Measurements from ENCODE around the gene CCP110. TPM values are rescaled to one million over a fixed set of nuclear protein-coding genes. Genes with fewer than 3 reads are reported as not detected.

CCP110 gene
- total and polyA plus RNA-seq, 2 of the 13 experiments (the other 11 are each of a cell fraction or from before 2014, with no cell fraction given), result 10.0 to 11.1 TPM

DNA sequence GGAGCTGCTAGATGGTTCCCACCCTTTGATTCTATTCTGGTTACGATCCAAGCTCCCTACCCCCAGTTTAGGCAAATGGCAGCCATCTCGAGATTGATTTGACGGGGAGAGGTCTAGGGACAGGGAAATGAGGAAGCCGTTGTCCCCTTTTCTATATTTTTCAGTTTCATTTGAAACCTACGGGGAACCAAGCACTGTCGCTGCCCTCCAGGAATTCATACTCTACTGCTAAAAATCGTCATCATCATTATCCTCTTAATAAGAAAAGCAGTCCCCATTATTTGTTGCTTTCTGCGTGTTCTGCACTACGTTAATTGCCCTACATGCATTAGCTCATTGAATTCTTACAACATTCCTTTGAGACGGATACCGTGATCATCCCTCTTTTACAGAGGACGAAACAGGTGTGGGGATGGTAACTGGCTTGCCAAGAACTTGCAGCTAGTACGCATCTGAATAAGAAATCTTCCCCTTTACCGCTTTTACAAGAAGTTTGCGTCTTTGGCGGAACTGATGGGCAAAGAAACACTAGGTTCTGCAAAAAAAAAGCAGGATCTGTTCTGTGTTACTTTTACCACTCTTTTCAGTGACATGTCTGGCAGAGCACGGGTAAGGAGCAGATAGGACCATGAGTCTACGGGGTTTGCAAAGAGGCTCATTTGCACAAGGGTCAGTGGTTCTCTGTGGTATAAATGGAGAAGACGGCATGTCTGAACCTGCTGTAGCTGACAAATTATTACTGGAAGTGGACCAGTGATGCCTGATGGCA lies 1.1 kb downstream of the CCP110 start (continued):
- no peak for TF ChIP-seq JUNB (CRISPR knock-in tag; IDR thresholded peaks at IDR 0.05; ENCODE audit: borderline replicate concordance)
- peak; percentile 56; the same call in 1 of the 2 replicates for TF ChIP-seq ZSCAN25 (CRISPR knock-in tag; IDR thresholded peaks at IDR 0.05)
- TF ChIP-seq, protein P1, sequence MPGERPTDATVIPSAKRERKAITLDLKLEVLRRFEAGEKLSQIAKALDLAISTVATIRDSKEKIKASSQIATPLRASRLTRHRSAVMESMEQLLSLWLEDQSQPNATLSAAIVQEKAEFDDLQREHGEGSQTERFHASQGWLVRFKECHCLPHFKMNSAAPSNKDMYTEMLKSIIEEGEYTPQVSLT (CRISPR knock-in tag; IDR thresholded peaks at IDR 0.05; ENCODE audit: borderline replicate concordance, low read depth), result no peak
- TF ChIP-seq, protein P2, sequence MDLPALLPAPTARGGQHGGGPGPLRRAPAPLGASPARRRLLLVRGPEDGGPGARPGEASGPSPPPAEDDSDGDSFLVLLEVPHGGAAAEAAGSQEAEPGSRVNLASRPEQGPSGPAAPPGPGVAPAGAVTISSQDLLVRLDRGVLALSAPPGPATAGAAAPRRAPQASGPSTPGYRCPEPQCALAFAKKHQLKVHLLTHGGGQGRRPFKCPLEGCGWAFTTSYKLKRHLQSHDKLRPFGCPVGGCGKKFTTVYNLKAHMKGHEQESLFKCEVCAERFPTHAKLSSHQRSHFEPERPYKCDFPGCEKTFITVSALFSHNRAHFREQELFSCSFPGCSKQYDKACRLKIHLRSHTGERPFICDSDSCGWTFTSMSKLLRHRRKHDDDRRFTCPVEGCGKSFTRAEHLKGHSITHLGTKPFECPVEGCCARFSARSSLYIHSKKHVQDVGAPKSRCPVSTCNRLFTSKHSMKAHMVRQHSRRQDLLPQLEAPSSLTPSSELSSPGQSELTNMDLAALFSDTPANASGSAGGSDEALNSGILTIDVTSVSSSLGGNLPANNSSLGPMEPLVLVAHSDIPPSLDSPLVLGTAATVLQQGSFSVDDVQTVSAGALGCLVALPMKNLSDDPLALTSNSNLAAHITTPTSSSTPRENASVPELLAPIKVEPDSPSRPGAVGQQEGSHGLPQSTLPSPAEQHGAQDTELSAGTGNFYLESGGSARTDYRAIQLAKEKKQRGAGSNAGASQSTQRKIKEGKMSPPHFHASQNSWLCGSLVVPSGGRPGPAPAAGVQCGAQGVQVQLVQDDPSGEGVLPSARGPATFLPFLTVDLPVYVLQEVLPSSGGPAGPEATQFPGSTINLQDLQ (CRISPR knock-in tag; IDR thresholded peaks at IDR 0.05), result no peak
- TF ChIP-seq, protein P3, sequence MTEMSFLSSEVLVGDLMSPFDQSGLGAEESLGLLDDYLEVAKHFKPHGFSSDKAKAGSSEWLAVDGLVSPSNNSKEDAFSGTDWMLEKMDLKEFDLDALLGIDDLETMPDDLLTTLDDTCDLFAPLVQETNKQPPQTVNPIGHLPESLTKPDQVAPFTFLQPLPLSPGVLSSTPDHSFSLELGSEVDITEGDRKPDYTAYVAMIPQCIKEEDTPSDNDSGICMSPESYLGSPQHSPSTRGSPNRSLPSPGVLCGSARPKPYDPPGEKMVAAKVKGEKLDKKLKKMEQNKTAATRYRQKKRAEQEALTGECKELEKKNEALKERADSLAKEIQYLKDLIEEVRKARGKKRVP (CRISPR knock-in tag; IDR thresholded peaks at IDR 0.05), result 0 out of 4 replicates have a peak, but pooled peaks of 1 of the 2 experiments have one; percentile 13
- TF ChIP-seq SP1 (IDR thresholded peaks at IDR 0.05), result no peak
- no peak for TF ChIP-seq SP1 (CRISPR knock-in tag; IDR thresholded peaks at IDR 0.05)
- peak; percentile 46 for TF ChIP-seq PRPF4 (IDR thresholded peaks at IDR 0.05; ENCODE audit: low read depth, low read length, poor library complexity, severe bottlenecking)
- 0 out of 2 replicates have a peak, but pooled peaks have one; percentile 36 for TF ChIP-seq SNAPC2 (CRISPR knock-in tag; IDR thresholded peaks at IDR 0.05)
- TF ChIP-seq GABPA (IDR thresholded peaks at IDR 0.05; ENCODE audit: low read depth, low read length), result no peak
- no peak for TF ChIP-seq GABPA (CRISPR knock-in tag; IDR thresholded peaks at IDR 0.05; ENCODE audit: low read depth)
- TF ChIP-seq ZNF34 (CRISPR knock-in tag; IDR thresholded peaks at IDR 0.05; ENCODE audit: borderline replicate concordance), result 0 out of 2 replicates have a peak, but pooled peaks have one; percentile 30
- TF ChIP-seq NFIC (IDR thresholded peaks at IDR 0.05; ENCODE audit: low read length), result no peak
- TF ChIP-seq MAZ (IDR thresholded peaks at IDR 0.05; ENCODE audit: borderline replicate concordance, low read depth, low read length), result no peak
- peak; percentile 37; the same call in 1 of the 2 replicates for TF ChIP-seq MAZ (CRISPR knock-in tag; IDR thresholded peaks at IDR 0.05; ENCODE audit: low read depth)
- peak; percentile 51; the same call in 1 of the 2 replicates for TF ChIP-seq NFATC3 (CRISPR knock-in tag; IDR thresholded peaks at IDR 0.05)
- TF ChIP-seq, protein P4, sequence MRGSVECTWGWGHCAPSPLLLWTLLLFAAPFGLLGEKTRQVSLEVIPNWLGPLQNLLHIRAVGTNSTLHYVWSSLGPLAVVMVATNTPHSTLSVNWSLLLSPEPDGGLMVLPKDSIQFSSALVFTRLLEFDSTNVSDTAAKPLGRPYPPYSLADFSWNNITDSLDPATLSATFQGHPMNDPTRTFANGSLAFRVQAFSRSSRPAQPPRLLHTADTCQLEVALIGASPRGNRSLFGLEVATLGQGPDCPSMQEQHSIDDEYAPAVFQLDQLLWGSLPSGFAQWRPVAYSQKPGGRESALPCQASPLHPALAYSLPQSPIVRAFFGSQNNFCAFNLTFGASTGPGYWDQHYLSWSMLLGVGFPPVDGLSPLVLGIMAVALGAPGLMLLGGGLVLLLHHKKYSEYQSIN (CRISPR knock-in tag; IDR thresholded peaks at IDR 0.05; ENCODE audit: borderline replicate concordance), result no peak
- peak; percentile 31; the same call in 1 of the 2 replicates for TF ChIP-seq TOPORS (CRISPR knock-in tag; IDR thresholded peaks at IDR 0.05)
- TF ChIP-seq ZNF329 (CRISPR knock-in tag; IDR thresholded peaks at IDR 0.05; ENCODE audit: low read depth), result no peak
- TF ChIP-seq ATF1 (CRISPR knock-in tag; IDR thresholded peaks at IDR 0.05), result 0 out of 2 replicates have a peak, but pooled peaks have one; percentile 33
- TF ChIP-seq MYNN (CRISPR knock-in tag; IDR thresholded peaks at IDR 0.05; ENCODE audit: low read depth), result no peak
- TF ChIP-seq, protein P5, sequence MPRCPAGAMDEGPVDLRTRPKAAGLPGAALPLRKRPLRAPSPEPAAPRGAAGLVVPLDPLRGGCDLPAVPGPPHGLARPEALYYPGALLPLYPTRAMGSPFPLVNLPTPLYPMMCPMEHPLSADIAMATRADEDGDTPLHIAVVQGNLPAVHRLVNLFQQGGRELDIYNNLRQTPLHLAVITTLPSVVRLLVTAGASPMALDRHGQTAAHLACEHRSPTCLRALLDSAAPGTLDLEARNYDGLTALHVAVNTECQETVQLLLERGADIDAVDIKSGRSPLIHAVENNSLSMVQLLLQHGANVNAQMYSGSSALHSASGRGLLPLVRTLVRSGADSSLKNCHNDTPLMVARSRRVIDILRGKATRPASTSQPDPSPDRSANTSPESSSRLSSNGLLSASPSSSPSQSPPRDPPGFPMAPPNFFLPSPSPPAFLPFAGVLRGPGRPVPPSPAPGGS (CRISPR knock-in tag; IDR thresholded peaks at IDR 0.05), result 0 out of 2 replicates have a peak, but pooled peaks have one; percentile 49
- TF ChIP-seq ISX (CRISPR knock-in tag; conservative IDR thresholded peaks at IDR 0.05), result 0 out of 2 replicates have a peak, but pooled peaks have one; percentile 14
- peak; percentile 77 for TF ChIP-seq ZFP36L1 (CRISPR knock-in tag; IDR thresholded peaks at IDR 0.05)
